HG02840 (cell line): ENCODE results near the gene OR11H7.
"Not testable (repeated sequence)": the region's sequence is repeated elsewhere in the genome, so short reads cannot be mapped to it uniquely, and the experiment has no call there.

Experiments
- ATAC-seq: cut with Tn5 transposase; IDR thresholded peaks from one replicate; pipeline ENCODE4 v1.9.1; 2021; ENCODE audit warnings: mild to moderate bottlenecking, moderate library complexity, moderate number of reproducible peaks; ENCODE audit not compliant: unreplicated experiment, low FRiP score

The OR11H7 gene

GRCh38 chr14:20277409-20277808 lies 48.6 kb downstream of the OR11H7 start:
- ATAC-seq: no peak

GRCh38 chr14:20278414-20278813 lies 49.6 kb downstream of the OR11H7 start:
- no peak for ATAC-seq

- ATAC-seq: not testable (repeated sequence)
Observed at GRCh38 chr14:20280265-20280664, 51.5 kb downstream of the OR11H7 start.
